Esophagus squamous epithelium (tissue), 5 donors: ENCODE results near the gene IDS. TPM values are rescaled to one million over a fixed set of nuclear protein-coding genes. Genes with fewer than 3 reads are reported as not detected.

Source experiments
- DNase-seq: peaks from one replicate; lab custom pipeline; 2025; lab: John Stamatoyannopoulos, UW
- H3K27ac ChIP-seq, 4 donors: fragments of 200-600 bp; sonication (generic); one replicate each; pipeline ENCODE4 v1.5.1; 2016 to 2019; ENCODE audit warnings: mild to moderate bottlenecking in 1 of 4
- H3K27me3 ChIP-seq, 4 donors: fragments of 200-600 bp; sonication (generic); 1 replicate in 3 of 4; 2 replicates in 1 of 4; pipeline versions ENCODE4 v1.5.1 to v1.6.0; 2017 to 2021; ENCODE audit warnings: antibody characterized with exemption in 1 of 4
- H3K36me3 ChIP-seq, 3 donors: fragments of 200-600 bp; sonication (generic); one replicate each; pipeline ENCODE4 v1.5.1; 2016 to 2019
- H3K4me1 ChIP-seq, 3 donors: fragments of 200-600 bp; sonication (generic); one replicate each; pipeline ENCODE4 v1.5.1; 2017 to 2019
- H3K4me3 ChIP-seq, 4 donors: fragments of 200-600 bp; sonication (generic); 1 replicate in 3 of 4; 2 replicates in 1 of 4; pipeline ENCODE4 v1.5.1; 2016 to 2019; ENCODE audit warnings: mild to moderate bottlenecking in 2 of 4, moderate library complexity in 1 of 4
- H3K9me3 ChIP-seq, 3 donors: fragments of 200-600 bp; sonication (generic); one replicate each; pipeline ENCODE4 v1.5.1; 2016 to 2019
- POLR2A ChIP-seq, 4 donors: fragments of 450-650 bp; IDR thresholded peaks; one replicate each; pipeline ENCODE4 v1.6.1; 2017; ENCODE audit warnings: antibody characterized with exemption in 4 of 4, mild to moderate bottlenecking in 4 of 4, moderate library complexity in 3 of 4
- WGBS, 2 donors: methylation state at CpG; one replicate each; pipeline ENCODE4 v1.1.5; 2018; 5-methylcytosine and 5-hydroxymethylcytosine counted together
- intact Hi-C: fragments of 100-400 bp; cut with DNase I; formaldehyde crosslinking; loops from one replicate; pipeline ENCODE4 v1.15.0; 2022
- total RNA-seq, 4 donors: library from RNA; depleted of rRNA; stranded (reverse); fragments of >200 nt; gene quantifications; one replicate each; pipeline ENCODE4 v1.1.0, GENCODE V29; 2016
- TF ChIP-seq, protein P1 (sequence below), 6 experiments: fragments of 450-650 bp in 4 of 6; fragments of 200-600 bp in 2 of 6; sonication (generic) in 2 of 6; IDR thresholded peaks; one replicate each; pipeline ENCODE4 v1.5.1; 2016 to 2019; ENCODE audit warnings: antibody characterized with exemption in 6 of 6, mild to moderate bottlenecking in 4 of 6, moderate library complexity in 4 of 6
- donor health status: DM: yes; HTN: yes; CAD: no.

The IDS gene
- total RNA-seq, 4 donors from 2014 or later = 24.8 to 46.0 (median 30.4) TPM

DNA sequence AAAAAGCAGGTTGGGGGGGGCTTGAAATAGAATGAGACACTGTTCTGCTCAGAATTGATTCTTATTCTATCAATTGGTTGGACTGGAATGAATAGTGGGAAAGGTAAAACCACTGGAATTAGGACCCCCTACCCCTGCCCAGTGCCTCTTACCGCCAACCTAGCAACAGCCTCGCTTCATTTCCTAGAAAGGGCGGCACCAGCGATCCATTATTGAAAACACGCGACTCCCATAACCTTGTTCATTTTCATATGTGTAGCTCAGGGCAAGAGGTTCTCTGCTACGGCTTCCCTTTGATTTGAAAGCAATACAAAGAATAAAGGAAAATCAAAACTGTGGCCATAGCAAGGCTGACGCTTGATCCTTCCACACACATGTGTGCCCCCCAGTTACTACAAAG lies 33.7 kb downstream of the IDS start:
- H3K36me3 ChIP-seq = no peaks in the 10 kb centered on the region
- intact Hi-C loops = no loop called here
- no peaks in the 10 kb centered on the region for H3K9me3 ChIP-seq
- peaks cover 0 to 6% (median 4%) of the 10 kb centered on the region in 3 donors for H3K4me1 ChIP-seq
- no peaks in the 10 kb centered on the region for H3K27me3 ChIP-seq
- TF ChIP-seq, protein P1, sequence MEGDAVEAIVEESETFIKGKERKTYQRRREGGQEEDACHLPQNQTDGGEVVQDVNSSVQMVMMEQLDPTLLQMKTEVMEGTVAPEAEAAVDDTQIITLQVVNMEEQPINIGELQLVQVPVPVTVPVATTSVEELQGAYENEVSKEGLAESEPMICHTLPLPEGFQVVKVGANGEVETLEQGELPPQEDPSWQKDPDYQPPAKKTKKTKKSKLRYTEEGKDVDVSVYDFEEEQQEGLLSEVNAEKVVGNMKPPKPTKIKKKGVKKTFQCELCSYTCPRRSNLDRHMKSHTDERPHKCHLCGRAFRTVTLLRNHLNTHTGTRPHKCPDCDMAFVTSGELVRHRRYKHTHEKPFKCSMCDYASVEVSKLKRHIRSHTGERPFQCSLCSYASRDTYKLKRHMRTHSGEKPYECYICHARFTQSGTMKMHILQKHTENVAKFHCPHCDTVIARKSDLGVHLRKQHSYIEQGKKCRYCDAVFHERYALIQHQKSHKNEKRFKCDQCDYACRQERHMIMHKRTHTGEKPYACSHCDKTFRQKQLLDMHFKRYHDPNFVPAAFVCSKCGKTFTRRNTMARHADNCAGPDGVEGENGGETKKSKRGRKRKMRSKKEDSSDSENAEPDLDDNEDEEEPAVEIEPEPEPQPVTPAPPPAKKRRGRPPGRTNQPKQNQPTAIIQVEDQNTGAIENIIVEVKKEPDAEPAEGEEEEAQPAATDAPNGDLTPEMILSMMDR (IDR thresholded peaks at IDR 0.05) = no peak
- TF ChIP-seq POLR2A (IDR thresholded peaks at IDR 0.05) = no peak
- no peak overlapping the region for H3K4me3 ChIP-seq
- WGBS, 2 donors = 60 to 77% methylated on average over 6 to 8 of the region's 8 CpGs
- no peak for DNase-seq
- H3K27ac ChIP-seq = no peak overlapping the region

DNA sequence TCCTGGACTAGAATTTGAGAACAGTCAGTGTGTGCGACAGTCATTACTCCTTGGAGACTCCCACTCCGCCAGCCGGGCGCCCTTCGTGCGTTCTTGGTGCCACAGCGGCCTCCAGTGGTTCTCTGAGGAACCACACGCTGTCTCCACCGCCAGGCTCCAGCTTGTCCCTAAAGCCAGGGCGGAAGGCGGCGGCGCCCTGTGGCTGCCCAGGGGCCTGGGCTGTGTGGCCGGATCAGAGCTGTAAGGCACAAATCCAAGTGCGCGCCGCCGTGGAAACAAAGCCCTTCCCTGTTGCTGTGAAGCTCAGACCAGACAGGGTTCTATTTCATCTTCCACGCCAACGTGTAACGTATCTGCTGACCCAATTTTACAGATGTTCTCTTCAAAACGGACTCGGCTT lies 34.2 kb downstream of the IDS start:
- Histone ChIP-seq H3K27me3 (no peaks in the 10 kb centered on the region), H3K36me3 (no peaks in the 10 kb centered on the region), H3K27ac (no peak overlapping the region), H3K9me3 (no peaks in the 10 kb centered on the region), H3K4me1 (peaks cover 0 to 6% (median 4%) of the 10 kb centered on the region in 3 donors), H3K4me3 (no peak overlapping the region)
- no peak for TF ChIP-seq POLR2A (IDR thresholded peaks at IDR 0.05)
- TF ChIP-seq, protein P1 (IDR thresholded peaks at IDR 0.05) = peak; percentile 54 to 85 (median 76)
- intact Hi-C loops = no loop called here
- WGBS, 2 donors = 19 to 20% methylated on average over 3 to 5 of the region's 23 CpGs
- no peak for DNase-seq

DNA sequence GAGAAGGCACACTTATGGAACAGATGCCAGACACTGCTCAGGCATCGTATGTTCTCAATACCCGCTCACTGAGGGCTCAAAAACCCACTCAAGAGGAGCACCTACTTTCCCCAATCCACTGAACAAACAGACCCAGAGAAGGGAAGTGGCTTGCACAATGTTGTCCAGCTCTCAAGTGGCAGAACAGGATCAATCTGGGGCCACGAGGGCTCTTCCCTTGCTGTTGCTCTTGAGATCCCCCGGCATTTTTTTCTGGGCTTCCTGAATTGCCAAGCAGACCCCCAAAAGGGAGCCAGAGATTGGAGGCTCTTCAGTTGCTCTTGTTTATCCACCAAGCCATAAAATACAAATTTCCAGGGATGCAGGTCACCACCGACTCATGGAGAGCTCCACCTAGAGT lies 35.7 kb downstream of the IDS start:
- no peaks in the 10 kb centered on the region for H3K9me3 ChIP-seq
- no peaks in the 10 kb centered on the region for H3K36me3 ChIP-seq
- no peaks in the 10 kb centered on the region for H3K27me3 ChIP-seq
- H3K27ac ChIP-seq = no peak overlapping the region
- H3K4me1 ChIP-seq = peaks cover 0 to 6% (median 4%) of the 10 kb centered on the region in 3 donors
- no peak overlapping the region for H3K4me3 ChIP-seq
- no peak for DNase-seq
- intact Hi-C loops = no loop called here
- 77% methylated on average over 4 of the region's 5 CpGs; no CpG with 5 or more reads in 1 of the 2 donors for WGBS, 2 donors
- TF ChIP-seq, protein P1 (IDR thresholded peaks at IDR 0.05) = no peak
- no peak for TF ChIP-seq POLR2A (IDR thresholded peaks at IDR 0.05)

DNA sequence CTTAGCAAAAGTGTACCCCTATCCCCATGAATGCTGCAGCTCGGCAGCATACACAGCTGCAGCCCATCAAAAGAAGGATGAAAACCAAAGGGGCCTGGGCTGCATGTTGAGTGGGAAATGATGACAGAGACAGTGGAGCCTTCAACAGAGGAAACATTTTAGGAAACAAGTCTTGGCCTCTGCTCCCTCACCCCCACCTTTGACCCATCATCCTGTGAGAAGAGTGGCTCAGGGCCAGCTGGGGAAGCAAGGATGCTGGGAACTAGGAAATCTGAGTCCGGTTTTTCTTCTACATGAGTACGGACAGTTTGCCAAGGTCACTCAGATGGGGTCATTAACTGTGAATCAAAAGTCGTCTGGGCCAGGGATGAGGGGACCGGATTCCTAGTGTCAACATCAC lies 37.2 kb downstream of the IDS start:
- no peak overlapping the region for H3K27ac ChIP-seq
- no peaks in the 10 kb centered on the region for H3K36me3 ChIP-seq
- DNase-seq = no peak
- no peaks in the 10 kb centered on the region for H3K27me3 ChIP-seq
- H3K4me3 ChIP-seq = no peak overlapping the region
- no peaks in the 10 kb centered on the region for H3K9me3 ChIP-seq
- peaks cover 0 to 6% (median 4%) of the 10 kb centered on the region in 3 donors for H3K4me1 ChIP-seq
- TF ChIP-seq, protein P1 (IDR thresholded peaks at IDR 0.05) = no peak
- no peak for TF ChIP-seq POLR2A (IDR thresholded peaks at IDR 0.05)
- intact Hi-C loops = no loop called here
- WGBS, 2 donors = 56 to 59% methylated on average over 1 to 4 of the region's 5 CpGs

DNA sequence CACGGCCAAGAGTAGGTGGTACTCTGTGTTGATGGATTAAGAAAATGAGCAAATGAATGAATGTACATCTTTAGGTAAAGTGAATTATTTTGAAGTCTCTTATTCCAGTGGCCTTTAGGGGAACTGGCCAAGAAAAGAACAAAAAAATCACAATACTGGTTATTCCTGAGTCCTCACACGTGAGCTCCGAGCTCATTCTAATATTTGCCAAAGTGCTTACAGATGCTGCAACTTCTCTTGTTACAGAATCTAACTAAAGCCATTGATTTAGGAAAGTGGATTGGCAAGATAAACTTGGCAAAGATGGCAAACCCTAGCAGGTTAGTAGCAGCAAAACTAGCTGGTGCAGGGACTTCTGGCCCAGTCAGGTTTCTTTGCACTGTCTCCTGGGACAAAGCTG lies 37.6 kb downstream of the IDS start:
- Histone ChIP-seq H3K27ac (no peak overlapping the region), H3K4me1 (peaks cover 0 to 6% (median 4%) of the 10 kb centered on the region in 3 donors), H3K9me3 (no peaks in the 10 kb centered on the region), H3K27me3 (no peaks in the 10 kb centered on the region), H3K4me3 (no peak overlapping the region), H3K36me3 (no peaks in the 10 kb centered on the region)
- 21 to 57% methylated on average over 3 of the region's 3 CpGs for whole genome bisulfite sequencing, 2 donors
- DNase-seq = no peak
- intact Hi-C loops = no loop called here
- TF ChIP-seq POLR2A (IDR thresholded peaks at IDR 0.05) = no peak
- TF ChIP-seq, protein P1 (IDR thresholded peaks at IDR 0.05) = no peak
